GM19438 (cell line): ENCODE results near the gene SBF2.
"Not testable (repeated sequence)": the region's sequence is repeated elsewhere in the genome, so short reads cannot be mapped to it uniquely, and the experiment has no call there.

Experiments
- ATAC-seq: cut with Tn5 transposase; IDR thresholded peaks from one replicate; pipeline ENCODE4 v1.9.1; 2021; ENCODE audit warnings: low read depth; ENCODE audit not compliant: unreplicated experiment

SBF2 gene

DNA sequence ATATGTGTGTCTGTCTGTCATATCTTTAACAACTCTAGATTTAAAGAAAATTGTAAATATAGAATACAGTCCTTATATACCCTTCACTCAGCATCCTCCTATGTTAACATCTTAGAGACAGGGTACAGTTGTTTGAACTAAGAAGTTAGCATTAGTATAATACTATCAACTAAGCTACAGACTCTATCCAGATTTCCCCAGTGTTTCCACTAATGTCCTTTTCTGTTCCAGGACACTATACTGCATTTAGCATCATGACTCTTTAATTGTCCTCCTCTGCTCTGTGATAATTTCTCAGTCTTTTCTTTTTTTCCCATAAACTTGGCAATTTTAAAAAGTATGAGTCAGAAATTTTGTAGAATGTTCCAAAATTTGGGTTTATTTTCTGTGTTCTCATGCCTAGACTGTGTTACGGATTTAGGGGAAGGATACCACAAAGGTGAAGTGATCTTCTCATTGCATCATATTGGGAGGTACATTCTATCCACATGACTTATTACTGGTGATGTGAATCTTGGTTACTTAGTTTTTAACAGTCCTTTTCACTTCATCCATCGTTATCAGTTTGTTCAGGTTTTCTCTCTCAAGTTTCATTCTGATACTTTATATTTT, 168.4 kb downstream of the SBF2 start:
- no peak for ATAC-seq

GRCh38 chr11:10122326-10123197, 171.5 kb downstream of the SBF2 start:
- no peak for ATAC-seq

- ATAC-seq = no peak
These were observed 175.2 kb downstream of the SBF2 start for GRCh38 chr11:10118865-10119264.

DNA sequence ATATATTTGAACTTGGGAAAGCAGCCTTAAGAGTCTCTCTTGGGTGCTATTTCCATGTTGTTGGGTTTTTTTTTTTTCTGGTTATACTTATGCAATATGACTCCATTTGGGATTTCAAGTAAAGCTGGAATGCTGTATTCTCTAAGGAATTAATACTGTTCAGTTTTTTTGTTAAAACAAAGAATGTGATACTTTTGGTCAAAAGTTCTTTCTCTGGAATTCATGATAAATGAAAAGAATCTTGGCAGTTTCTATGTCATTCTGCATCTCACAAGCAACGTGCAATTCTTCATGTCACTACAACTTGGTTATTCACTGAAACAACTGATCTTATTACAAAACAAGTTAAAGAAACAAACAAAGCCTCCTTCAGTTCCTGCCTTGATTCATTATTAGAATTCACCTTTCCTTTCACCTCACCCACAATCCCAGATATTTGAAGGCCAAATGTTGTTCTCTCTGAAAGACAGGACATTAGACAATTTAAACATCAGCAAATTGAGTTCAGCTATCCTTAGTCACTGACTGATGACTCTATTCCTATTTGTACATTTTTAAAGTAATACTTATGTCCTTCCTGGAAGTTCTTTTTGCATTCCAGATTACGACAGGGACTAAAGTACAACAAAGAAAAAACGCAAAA, 176.2 kb downstream of the SBF2 start:
- ATAC-seq = no peak

DNA sequence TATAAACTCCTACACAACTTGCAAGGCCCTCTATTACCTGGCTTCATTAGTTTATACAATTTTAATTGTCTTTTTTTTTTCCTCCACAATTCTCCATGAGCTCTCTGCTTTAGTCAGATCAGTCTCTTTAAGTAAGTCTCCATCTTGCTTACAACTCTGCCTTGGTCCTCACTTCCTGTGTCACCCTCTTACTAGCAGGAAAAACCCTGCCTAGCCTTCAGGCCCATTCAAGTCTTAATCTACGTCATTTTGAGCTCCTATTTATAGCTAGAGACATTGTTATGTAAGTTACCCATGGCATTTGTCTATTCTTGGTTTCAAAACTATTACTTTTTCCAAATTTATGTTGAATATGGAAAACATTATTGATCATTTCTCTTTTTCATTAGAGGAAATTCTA, 177.4 kb downstream of the SBF2 start:
- no peak for ATAC-seq

DNA sequence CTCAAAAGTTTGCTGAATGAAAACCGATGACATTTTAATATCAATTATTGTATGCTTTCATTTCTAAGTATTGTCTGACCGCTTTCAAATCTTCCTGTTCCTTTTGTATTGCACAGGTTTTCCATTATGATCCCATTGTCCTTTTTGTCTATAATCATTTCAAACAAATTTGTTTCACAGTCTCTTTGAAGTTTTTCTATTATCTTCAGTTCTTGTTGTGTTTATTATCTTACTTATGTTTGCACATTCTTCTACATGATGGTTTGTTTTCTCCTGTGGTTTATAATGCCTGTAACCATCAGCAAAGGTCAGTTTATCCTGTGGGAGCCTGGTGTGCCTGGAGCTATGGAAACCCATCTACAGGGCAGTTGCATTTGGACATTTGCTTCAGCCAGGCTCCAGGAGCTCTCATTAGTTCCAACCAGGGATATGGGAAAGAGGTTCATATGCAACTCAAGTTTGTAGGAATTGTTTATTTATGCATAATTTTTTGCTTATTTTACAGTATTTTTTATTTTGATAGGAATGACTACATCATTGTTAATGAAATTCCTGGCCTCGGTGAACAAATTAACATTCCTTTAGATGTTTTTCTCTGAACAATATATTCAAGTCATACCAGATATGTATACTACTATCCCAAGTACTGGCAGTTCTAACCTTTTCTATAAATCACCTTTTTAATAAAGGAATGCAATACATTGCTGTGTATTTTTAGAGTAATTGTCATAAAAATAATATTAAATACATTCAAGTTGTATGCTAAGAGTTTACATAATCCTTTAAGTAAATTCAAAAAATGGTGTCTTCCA, 179.2 kb downstream of the SBF2 start:
- no peak for ATAC-seq

- ATAC-seq = no peak
These were observed 180.2 kb downstream of the SBF2 start for GRCh38 chr11:10113852-10114251.

GRCh38 chr11:10109806-10110205, 184.2 kb downstream of the SBF2 start:
- no peak for ATAC-seq

DNA sequence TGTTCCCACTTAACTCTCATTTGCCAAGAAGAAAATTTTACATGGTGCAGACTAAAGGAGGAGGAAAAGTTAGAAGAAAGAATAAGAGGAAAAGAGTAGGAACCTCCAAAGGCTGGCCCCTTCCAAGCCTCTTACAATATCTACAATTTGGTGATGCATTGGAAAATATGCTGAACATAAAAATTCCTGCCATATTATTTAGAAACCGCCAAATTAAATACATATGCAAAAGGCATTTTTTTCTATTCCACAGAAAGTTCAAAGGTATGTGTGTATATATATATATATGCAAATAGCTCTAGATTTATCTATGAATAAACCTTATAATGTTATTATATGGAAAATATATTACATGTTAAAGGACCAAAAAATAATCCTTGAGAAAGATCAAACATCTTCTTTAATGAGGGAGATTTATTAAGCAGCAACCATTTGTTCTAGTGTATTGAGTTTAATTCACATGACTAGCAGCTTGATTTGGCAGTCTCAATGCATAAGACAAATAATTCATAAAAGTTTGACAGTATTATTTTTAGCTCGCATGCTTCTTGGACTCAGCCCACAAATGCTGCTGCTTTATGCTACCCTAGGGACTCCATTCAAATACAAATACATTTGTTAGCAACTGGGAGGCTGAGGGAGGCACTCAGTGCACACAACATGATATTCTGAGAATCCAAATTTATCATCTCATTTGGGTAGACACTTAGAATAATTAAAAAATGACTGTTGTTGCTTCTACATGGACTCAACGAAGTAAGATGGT, 184.9 kb downstream of the SBF2 start:
- ATAC-seq = no peak

DNA sequence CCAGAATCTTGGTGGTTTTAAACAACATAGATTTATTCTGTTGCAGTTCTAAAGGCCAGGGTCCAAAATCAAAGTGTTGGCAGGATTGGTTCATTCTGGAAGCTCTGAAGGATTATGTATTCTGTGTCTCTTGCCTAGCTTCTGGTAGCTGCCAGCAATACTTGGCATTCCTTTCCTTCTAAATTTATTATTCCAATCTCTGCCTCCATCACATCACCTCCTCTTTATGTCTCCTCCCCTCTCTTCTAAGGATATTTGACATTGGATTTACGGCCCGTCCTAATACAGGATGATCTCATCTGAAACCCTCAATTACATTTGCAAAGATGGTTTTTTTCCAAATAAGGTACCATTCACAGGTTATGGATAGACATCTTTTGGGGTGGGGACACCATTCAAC, 186.5 kb downstream of the SBF2 start:
- ATAC-seq = no peak

- no peak for ATAC-seq
These were observed 196.4 kb downstream of the SBF2 start for GRCh38 chr11:10097615-10098014.

DNA sequence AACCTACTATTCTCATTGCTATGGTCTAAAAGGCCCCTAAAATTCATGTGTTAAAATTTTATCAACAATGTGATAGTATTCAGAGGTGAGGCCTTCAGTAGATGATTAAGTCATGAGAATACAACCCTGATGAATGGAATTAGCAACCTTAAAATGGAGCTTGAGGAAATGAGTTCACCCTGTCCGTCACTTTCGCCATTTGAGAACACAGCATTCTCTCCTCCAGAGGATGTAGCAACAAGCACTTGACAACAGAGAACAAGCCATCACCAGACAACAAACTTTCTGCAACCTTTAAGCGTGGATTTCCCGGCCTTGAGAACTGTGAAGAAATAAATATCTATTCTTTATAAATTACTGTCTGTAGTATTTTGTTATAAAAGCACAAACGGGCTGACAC, 197.0 kb downstream of the SBF2 start:
- no peak for ATAC-seq

GRCh38 chr11:10095412-10096208, 198.4 kb downstream of the SBF2 start:
- no peak for ATAC-seq

GRCh38 chr11:10092426-10092825, 201.6 kb downstream of the SBF2 start:
- no peak for ATAC-seq

GRCh38 chr11:10091314-10092045, 202.5 kb downstream of the SBF2 start:
- ATAC-seq = no peak

- ATAC-seq = not testable (repeated sequence)
These were observed 206.1 kb downstream of the SBF2 start for GRCh38 chr11:10087923-10088225.

DNA sequence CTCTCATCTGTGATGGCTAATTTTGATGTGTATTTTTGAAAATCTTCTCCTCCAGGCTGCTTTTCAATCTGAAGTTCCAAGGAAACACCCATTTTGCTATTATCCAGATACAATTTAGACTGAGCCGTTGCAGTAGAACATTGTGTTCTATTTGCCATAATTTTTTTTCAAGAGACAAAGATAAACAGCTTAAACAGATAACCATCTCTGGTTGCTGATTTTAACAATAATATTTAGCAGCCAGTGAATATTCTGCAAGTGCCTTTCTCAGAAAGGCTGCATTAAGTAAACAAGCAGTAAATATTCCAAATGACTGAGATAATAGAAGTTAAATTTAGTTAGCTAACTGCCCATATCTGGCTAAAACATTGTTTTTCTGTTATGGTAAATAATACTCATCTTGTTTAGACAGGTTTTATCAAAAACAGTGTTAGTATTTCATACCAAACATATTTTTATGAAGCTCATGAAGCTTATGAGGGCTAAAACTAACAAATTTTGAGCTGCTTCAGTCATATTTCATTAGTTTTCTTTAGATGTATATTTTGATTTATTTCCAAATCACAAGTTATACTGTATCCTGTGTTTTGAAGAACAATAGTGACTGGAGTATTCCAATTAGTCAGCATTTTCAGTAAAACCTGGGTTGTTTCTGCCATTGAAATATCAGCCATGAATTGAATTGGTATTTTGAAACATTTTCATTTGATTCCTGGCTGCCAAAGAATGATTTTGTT, 206.7 kb downstream of the SBF2 start:
- ATAC-seq = no peak

- no peak for ATAC-seq
These were observed 213.9 kb downstream of the SBF2 start for GRCh38 chr11:10080138-10080537.
